H1 (cell line): ENCODE measurements around the gene UBALD1. TPM values are rescaled to one million over a fixed set of nuclear protein-coding genes. Genes with fewer than 3 reads are reported as not detected.

Experiments
- CTCF ChIA-PET: fragments of 300-600 bp; sonication (Branson Sonifier 250); formaldehyde crosslinking; loops from one replicate; lab custom pipeline; 2021; ENCODE audit not compliant: partially characterized antibody; lab: Charles Lee
- POLR2A ChIA-PET: fragments of 300-600 bp; sonication (Branson Sonifier 250); formaldehyde crosslinking; loops from one replicate; lab custom pipeline; 2021; ENCODE audit warnings: inconsistent platforms; ENCODE audit not compliant: partially characterized antibody; lab: Charles Lee
- DNase-seq, 2 experiments: peaks; one replicate each; pipeline versions ENCODE4 v3.0.0 to v3.0.0-alpha.2; 2010 to 2022; ENCODE audit warnings: low spot score in 2 of 2, low read depth in 1 of 2, mixed read lengths in 1 of 2
- FAIRE-seq: peaks from 2 replicates; lab custom pipeline; 2011; peaks lifted over from hg19 to GRCh38; lab: Jason Lieb, UNC
- H2AFZ ChIP-seq: 2 replicates; pipeline ENCODE4 v1.8.1; 2012; ENCODE audit warnings: low read length, inconsistent platforms
- H2AK5ac ChIP-seq: 2 replicates; pipeline ENCODE4 v1.6.1; 2013; ENCODE audit warnings: low read depth, low read length
- H2BK120ac ChIP-seq: replicated peaks from 2 replicates; pipeline ENCODE3; 2013; ENCODE audit warnings: low read depth, low read length, inconsistent platforms
- H2BK12ac ChIP-seq: 2 replicates; pipeline ENCODE4 v1.6.1; 2013; ENCODE audit warnings: low read depth, low read length
- H2BK15ac ChIP-seq: 2 replicates; pipeline ENCODE4 v1.6.1; 2013; ENCODE audit warnings: low read length
- H2BK20ac ChIP-seq: 2 replicates; pipeline ENCODE4 v1.6.1; 2013; ENCODE audit warnings: low read length
- H2BK5ac ChIP-seq: 2 replicates; pipeline ENCODE4 v1.6.1; 2013; ENCODE audit warnings: low read depth, low read length
- H3K14ac ChIP-seq: 2 replicates; pipeline ENCODE4 v1.6.1; 2013; ENCODE audit warnings: inconsistent platforms; ENCODE audit not compliant: insufficient read length
- H3K18ac ChIP-seq: 2 replicates; pipeline ENCODE4 v1.6.1; 2013; ENCODE audit warnings: low read length; ENCODE audit errors: extremely low read depth
- H3K23ac ChIP-seq: 2 replicates; pipeline ENCODE4 v1.6.1; 2013; ENCODE audit warnings: inconsistent platforms; ENCODE audit not compliant: insufficient read length
- H3K23me2 ChIP-seq: 2 replicates; pipeline ENCODE4 v1.6.1; 2013; ENCODE audit warnings: low read depth, low read length
- H3K27ac ChIP-seq: 2 replicates; pipeline ENCODE4 v1.6.1; 2011; ENCODE audit warnings: low read depth, low read length, inconsistent platforms
- H3K27me3 ChIP-seq, 4 experiments: replicated peaks in 1 of 4; 1 replicate in 1 of 4; 2 replicates in 3 of 4; pipeline versions ENCODE4 v1.6.1 to v1.8.1; 2011 to 2013; ENCODE audit warnings: low read length in 3 of 4, mild to moderate bottlenecking in 3 of 4, inconsistent platforms in 2 of 4, mixed read lengths in 2 of 4, moderate library complexity in 1 of 4; ENCODE audit not compliant: control insufficient read depth in 3 of 4, insufficient read depth in 3 of 4; ENCODE audit errors: extremely low read depth in 1 of 4
- H3K36me3 ChIP-seq, 4 experiments: 2 replicates each; pipeline versions ENCODE4 v1.6.1 to v1.8.1; 2011 to 2013; ENCODE audit warnings: mild to moderate bottlenecking in 4 of 4, low read length in 3 of 4, moderate library complexity in 2 of 4, control low read depth in 1 of 4, inconsistent platforms in 1 of 4; ENCODE audit not compliant: insufficient read depth in 4 of 4, control insufficient read depth in 2 of 4
- H3K4ac ChIP-seq: replicated peaks from 2 replicates; pipeline ENCODE3; 2013; ENCODE audit warnings: low read length, low read depth, mixed read lengths, inconsistent platforms; ENCODE audit not compliant: insufficient read length
- H3K4me1 ChIP-seq, 4 experiments: replicated peaks in 1 of 4; 1 replicate in 1 of 4; 2 replicates in 3 of 4; pipeline versions ENCODE4 v1.6.1 to v1.8.1; 2011 to 2013; ENCODE audit warnings: low read length in 3 of 4, inconsistent platforms in 2 of 4, mixed read lengths in 1 of 4; ENCODE audit not compliant: insufficient read depth in 4 of 4, control insufficient read depth in 3 of 4
- H3K4me2 ChIP-seq, 2 experiments: 2 replicates each; pipeline versions ENCODE4 v1.6.1 to v1.8.1; 2011 to 2013; ENCODE audit warnings: low read depth in 2 of 2, low read length in 2 of 2, control low read depth in 1 of 2, inconsistent platforms in 1 of 2, mild to moderate bottlenecking in 1 of 2; ENCODE audit not compliant: insufficient read depth in 1 of 2
- H3K4me3 ChIP-seq, 4 experiments: fragments of 200-600, 300-600 bp in 1 of 4; sonication (generic), shearing (Covaris generic), sonication (Bioruptor Twin) in 1 of 4; 2 replicates each; pipeline versions ENCODE4 v1.5.1 to v1.8.1; 2011 to 2016; ENCODE audit warnings: low read length in 4 of 4, low read depth in 3 of 4, control low read depth in 2 of 4, inconsistent platforms in 2 of 4, mild to moderate bottlenecking in 2 of 4, mixed read lengths in 1 of 4, moderate library complexity in 1 of 4; ENCODE audit not compliant: insufficient read depth in 2 of 4; ENCODE audit errors: extremely low read depth in 1 of 4
- H3K56ac ChIP-seq: replicated peaks from 2 replicates; pipeline ENCODE3; 2013; ENCODE audit warnings: low read depth, mild to moderate bottlenecking, mixed read lengths, low read length, inconsistent platforms; ENCODE audit not compliant: insufficient read length
- H3K79me1 ChIP-seq: 2 replicates; pipeline ENCODE4 v1.6.1; 2013; ENCODE audit warnings: low read depth, low read length, control low read depth
- H3K79me2 ChIP-seq, 2 experiments: 2 replicates each; pipeline versions ENCODE4 v1.6.1 to v1.8.1; 2012 to 2013; ENCODE audit warnings: low read length in 2 of 2, mild to moderate bottlenecking in 2 of 2, inconsistent platforms in 1 of 2; ENCODE audit not compliant: insufficient read depth in 2 of 2, control insufficient read depth in 1 of 2
- H3K9ac ChIP-seq, 4 experiments: replicated peaks in 1 of 4; 1 replicate in 1 of 4; 2 replicates in 3 of 4; pipeline versions ENCODE4 v1.6.1 to v1.8.1; 2011 to 2013; ENCODE audit warnings: low read depth in 3 of 4, low read length in 3 of 4, control low read depth in 2 of 4, mild to moderate bottlenecking in 2 of 4, moderate library complexity in 2 of 4, inconsistent platforms in 1 of 4; ENCODE audit errors: extremely low read depth in 1 of 4
- H3K9me3 ChIP-seq, 2 experiments: 2 replicates each; pipeline versions ENCODE4 v1.6.1 to v1.8.1; 2012 to 2013; ENCODE audit warnings: mild to moderate bottlenecking in 2 of 2, moderate library complexity in 2 of 2, control low read depth in 1 of 2, inconsistent platforms in 1 of 2, low read depth in 1 of 2, low read length in 1 of 2, mixed read lengths in 1 of 2; ENCODE audit not compliant: insufficient read depth in 2 of 2
- H4K20me1 ChIP-seq, 2 experiments: replicated peaks in 1 of 2; 2 replicates each; pipeline versions ENCODE3 to v1.8.1; 2011 to 2013; ENCODE audit warnings: inconsistent platforms in 2 of 2, low read length in 2 of 2, mild to moderate bottlenecking in 1 of 2; ENCODE audit not compliant: insufficient read depth in 2 of 2, control insufficient read depth in 1 of 2
- H4K5ac ChIP-seq: 2 replicates; pipeline ENCODE4 v1.6.1; 2013; ENCODE audit warnings: low read length, low read depth, mixed read lengths, inconsistent platforms; ENCODE audit not compliant: insufficient read length
- H4K8ac ChIP-seq: 2 replicates; pipeline ENCODE4 v1.8.0; 2013; ENCODE audit warnings: mild to moderate bottlenecking, moderate library complexity, low read length, inconsistent platforms; ENCODE audit not compliant: insufficient read depth; ENCODE audit errors: extremely low read depth
- H4K91ac ChIP-seq: replicated peaks from 2 replicates; pipeline ENCODE3; 2013; ENCODE audit warnings: low read length, mixed read lengths, inconsistent platforms; ENCODE audit not compliant: insufficient read length
- CHD2 ChIP-seq: IDR thresholded peaks from 2 replicates; pipeline ENCODE4 v1.6.1; 2012; ENCODE audit warnings: low read length, improper control_type of control experiment
- GABPA ChIP-seq: IDR thresholded peaks from 2 replicates; pipeline ENCODE4 v1.6.1; 2011; ENCODE audit warnings: mild to moderate bottlenecking, low read length, moderate library complexity, borderline replicate concordance; ENCODE audit not compliant: insufficient read depth
- KDM5A ChIP-seq: fragments of 200-600 bp; IDR thresholded peaks from 2 replicates; pipeline ENCODE4 v1.7.1; 2012; ENCODE audit warnings: mild to moderate bottlenecking, low read length, inconsistent platforms, mixed read lengths
- POLR2AphosphoS5 ChIP-seq: IDR thresholded peaks from 2 replicates; pipeline ENCODE4 v1.6.1; 2011; ENCODE audit warnings: low read depth, low read length
- POU5F1 ChIP-seq: IDR thresholded peaks from 2 replicates; pipeline ENCODE4 v1.6.1; 2011; ENCODE audit warnings: low read depth, mild to moderate bottlenecking, low read length, moderate library complexity
- TAF1 ChIP-seq: IDR thresholded peaks from 2 replicates; pipeline ENCODE4 v1.6.1; 2011; ENCODE audit warnings: mild to moderate bottlenecking, low read depth, low read length
- ZNF274 ChIP-seq: IDR thresholded peaks from 2 replicates; pipeline ENCODE4 v1.7.0; 2012; ENCODE audit warnings: low read length, borderline replicate concordance; ENCODE audit errors: extremely low read depth
- WGBS, 2 experiments: shearing (Covaris generic) in 1 of 2; methylation state at CpG; one replicate each; pipeline versions ENCODE4 v1.1.6 to v1.1.7; 2013 to 2015; ENCODE audit warnings: low lambda C conversion rate in 2 of 2, mixed read lengths in 2 of 2, inconsistent platforms in 1 of 2, low coverage in 1 of 2, missing lambda C conversion rate in 1 of 2; ENCODE audit not compliant: insufficient replicate concordance in 2 of 2, insufficient coverage in 1 of 2, insufficient read length in 1 of 2; ENCODE audit errors: extremely low coverage in 1 of 2, missing lambda C conversion rate in 1 of 2; 5-methylcytosine and 5-hydroxymethylcytosine counted together
- polyA plus RNA-seq, 7 experiments: library from polyadenylated mRNA; depleted of rRNA in 3 of 7; stranded (reverse) in 5 of 7; unstranded in 2 of 7; fragments of >200 nt in 5 of 7; fragments of 200-250 nt in 2 of 7; gene quantifications; 1 replicate in 5 of 7; 2 replicates in 1 of 7; 4 replicates in 1 of 7; pipeline versions ENCODE4 v1.2.1 to v1.2.3, GENCODE V29; 2011 to 2013; ENCODE audit warnings: missing spikeins in 2 of 7, mixed read lengths in 2 of 7
- total RNA-seq: library from RNA; stranded (reverse); fragmentation: NEBNext Ultra II Directional; extraction: Animal tissue kit (Norgen Biotek cat#: 25700); gene quantifications from 2 replicates; pipeline ENCODE4 v1.2.1, GENCODE V29; 2021

UBALD1 gene
- total and polyA plus RNA-seq, 2 of the 8 experiments (the other 6 are each of a cell fraction or from before 2014, with no cell fraction given), result 28.6 to 62.0 TPM

DNA sequence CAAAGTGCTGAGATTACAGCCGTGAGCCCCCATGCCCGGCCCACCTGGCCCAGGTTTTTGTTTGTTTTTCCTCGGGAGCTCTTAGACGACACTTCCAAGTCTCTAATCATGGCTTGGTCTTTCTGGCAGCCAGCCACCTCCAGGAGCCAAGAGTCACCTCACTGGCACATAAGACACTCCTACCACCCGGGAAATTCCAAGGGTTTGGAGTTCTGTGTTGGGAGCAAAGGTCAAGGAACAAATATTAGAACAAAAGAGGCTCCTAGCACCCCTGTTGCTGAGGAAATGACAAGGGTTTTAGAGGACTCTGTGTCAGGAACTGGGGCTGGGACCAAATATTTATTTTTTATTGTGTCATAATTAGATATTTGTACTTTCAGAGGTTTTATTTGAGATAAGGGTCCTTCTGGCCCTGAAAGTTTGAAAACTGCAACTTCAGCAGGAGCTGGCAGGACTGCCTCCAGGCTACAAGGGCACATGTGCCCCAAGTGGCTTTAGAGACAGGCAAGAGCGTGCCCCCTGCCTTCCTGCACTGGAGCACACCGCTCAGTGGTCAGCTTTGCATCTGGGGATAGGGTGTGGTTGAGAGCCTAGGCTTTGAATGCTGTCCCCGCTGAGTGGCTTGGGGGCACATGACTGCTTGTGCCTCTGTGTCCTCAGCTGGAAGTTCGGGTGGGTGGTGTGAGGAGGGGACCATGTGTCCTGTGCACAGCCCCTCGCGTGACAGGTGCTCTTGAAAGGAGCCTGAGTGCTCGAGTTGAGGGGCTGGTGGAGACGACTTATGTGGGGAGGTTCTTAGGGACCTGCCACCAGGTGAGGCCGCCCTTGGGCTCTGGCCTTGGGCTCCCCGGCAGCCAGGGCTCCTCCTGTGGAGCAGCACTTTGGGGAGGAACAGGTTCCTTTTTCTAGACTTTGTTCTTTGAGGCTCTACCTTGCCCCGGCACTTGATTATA lies 39.6 kb upstream of the UBALD1 start:
- Histone ChIP-seq H4K8ac (no peak overlapping the region), H2BK20ac (no peak overlapping the region), H3K27ac (no peak overlapping the region), H3K9me3 (no peaks in the 10 kb centered on the region), H4K91ac (no peak overlapping the region), H3K4me2 (no peak overlapping the region), H3K18ac (no peak overlapping the region), H3K14ac (no peak overlapping the region), H3K23ac (no peak overlapping the region), H3K4ac (no peak overlapping the region), H2BK5ac (no peak overlapping the region), H2BK120ac (no peak overlapping the region), H3K4me3 (no peak overlapping the region), H3K36me3 (peaks cover 0 to 15% (median 10%) of the 10 kb centered on the region in 4 experiments; a peak in 7 of 8 replicates), H3K56ac (no peak overlapping the region), H3K27me3 (no peaks in the 10 kb centered on the region), H2AFZ (no peak overlapping the region), H2BK15ac (no peak overlapping the region), H4K5ac (no peak overlapping the region), H4K20me1 (peaks cover 8 to 13% of the 10 kb centered on the region in 2 experiments), H3K79me1 (peaks cover 4% of the 10 kb centered on the region), H3K23me2 (no peaks in the 10 kb centered on the region), H3K4me1 (peaks cover 0 to 2% (median 0%) of the 10 kb centered on the region in 4 experiments; a peak in 2 of 7 replicates), H2BK12ac (no peak overlapping the region), H2AK5ac (no peak overlapping the region), H3K9ac (no peak overlapping the region), H3K79me2 (peaks cover 0 to 6% of the 10 kb centered on the region in 2 experiments; a peak in 1 of 4 replicates)
- POLR2A ChIA-PET, result no interaction called here
- DNase-seq, result no peak
- CTCF ChIA-PET, result interaction anchor here (0.6 to 1.7 kb wide), 7 partner anchors 10 to 173 kb away, joined by 3 to 6 read pairs (median 4); partner anchors contain the start of gene MGRN1
- WGBS, 2 experiments, result 94% methylated on average over 16 of the region's 16 CpGs; no CpG with 5 or more reads in 1 of the 2 experiments
- TF ChIP-seq GABPA (no peak), KDM5A (no peak), ZNF274 (no peak), POLR2AphosphoS5 (no peak), CHD2 (no peak), TAF1 (no peak), POU5F1 (no peak)
- no peak for FAIRE-seq
